Trophoblast cell (in vitro differentiated cells and primary cell): ENCODE measurements around the gene PADI4.
A peak's percentile ranks its signal among the peaks of the same experiment; 100 is the strongest.

Experiments used
- DNase-seq, 2 donors: peaks; one replicate each; pipeline ENCODE4 v3.0.0-alpha.2; 2016
- H2AFZ ChIP-seq: 2 replicates; pipeline ENCODE4 v1.6.1; 2013; ENCODE audit warnings: low read length, moderate library complexity, mild to moderate bottlenecking; ENCODE audit not compliant: insufficient read depth, poor library complexity
- H2AK5ac ChIP-seq: 2 replicates; pipeline ENCODE4 v1.6.1; 2013; ENCODE audit warnings: mild to moderate bottlenecking, low read length
- H2BK120ac ChIP-seq: 2 replicates; pipeline ENCODE4 v1.6.1; 2013; ENCODE audit warnings: low read length, mild to moderate bottlenecking, moderate library complexity; ENCODE audit not compliant: insufficient read depth, poor library complexity
- H2BK12ac ChIP-seq: 2 replicates; pipeline ENCODE4 v1.6.1; 2013; ENCODE audit warnings: mild to moderate bottlenecking, low read length, moderate library complexity
- H2BK5ac ChIP-seq: 2 replicates; pipeline ENCODE4 v1.6.1; 2013; ENCODE audit warnings: low read length, low read depth, moderate library complexity, mild to moderate bottlenecking; ENCODE audit not compliant: poor library complexity
- H3K14ac ChIP-seq: 2 replicates; pipeline ENCODE4 v1.6.1; 2013; ENCODE audit warnings: mild to moderate bottlenecking, low read length
- H3K18ac ChIP-seq: 2 replicates; pipeline ENCODE4 v1.6.1; 2013; ENCODE audit warnings: mild to moderate bottlenecking, low read length
- H3K23ac ChIP-seq: 2 replicates; pipeline ENCODE4 v1.6.1; 2013; ENCODE audit warnings: low read length
- H3K27ac ChIP-seq: 2 replicates; pipeline ENCODE4 v1.5.1; 2013; ENCODE audit warnings: low read depth, mild to moderate bottlenecking, inconsistent platforms, low read length, moderate library complexity
- H3K27me3 ChIP-seq: 2 replicates; pipeline ENCODE4 v1.6.1; 2013; ENCODE audit warnings: inconsistent platforms, mild to moderate bottlenecking, low read length, moderate library complexity; ENCODE audit not compliant: insufficient read depth
- H3K36me3 ChIP-seq, 2 experiments: 1 replicate in 1 of 2; 2 replicates in 1 of 2; pipeline ENCODE4 v1.6.1; 2013; ENCODE audit warnings: low read length in 2 of 2, mild to moderate bottlenecking in 2 of 2, moderate library complexity in 1 of 2; ENCODE audit not compliant: insufficient read depth in 2 of 2, control insufficient read depth in 1 of 2
- H3K4ac ChIP-seq: 2 replicates; pipeline ENCODE4 v1.6.1; 2013; ENCODE audit warnings: low read depth, mild to moderate bottlenecking, low read length, moderate library complexity
- H3K4me1 ChIP-seq, 2 experiments: 1 replicate in 1 of 2; 2 replicates in 1 of 2; pipeline ENCODE4 v1.6.1; 2013; ENCODE audit warnings: low read length in 2 of 2, mild to moderate bottlenecking in 2 of 2, moderate library complexity in 1 of 2; ENCODE audit not compliant: insufficient read depth in 2 of 2, control insufficient read depth in 1 of 2
- H3K4me2 ChIP-seq: 2 replicates; pipeline ENCODE4 v1.6.1; 2013; ENCODE audit warnings: inconsistent platforms, mild to moderate bottlenecking, low read length, moderate library complexity
- H3K4me3 ChIP-seq: 2 replicates; pipeline ENCODE4 v1.5.1; 2013; ENCODE audit warnings: mild to moderate bottlenecking, low read depth, low read length, inconsistent platforms
- H3K79me1 ChIP-seq: one replicate; pipeline ENCODE4 v1.6.1; 2013; ENCODE audit warnings: low read length
- H3K79me2 ChIP-seq: 2 replicates; pipeline ENCODE4 v1.6.1; 2013; ENCODE audit warnings: low read length, mild to moderate bottlenecking; ENCODE audit not compliant: control insufficient read depth, insufficient read depth, poor library complexity
- H3K9ac ChIP-seq: 2 replicates; pipeline ENCODE4 v1.6.1; 2013; ENCODE audit warnings: mild to moderate bottlenecking, low read length
- H3K9me3 ChIP-seq: 2 replicates; pipeline ENCODE4 v1.6.1; 2013; ENCODE audit warnings: low read depth, mild to moderate bottlenecking, control low read depth, inconsistent platforms, low read length; ENCODE audit not compliant: insufficient read depth
- H4K12ac ChIP-seq: 2 replicates; pipeline ENCODE4 v1.6.1; 2013; ENCODE audit warnings: low read depth, mild to moderate bottlenecking, low read length, moderate library complexity
- H4K8ac ChIP-seq: 2 replicates; pipeline ENCODE4 v1.6.1; 2013; ENCODE audit warnings: low read depth, mild to moderate bottlenecking, low read length, moderate library complexity
- H4K91ac ChIP-seq: one replicate; pipeline ENCODE4 v1.6.1; 2013; ENCODE audit warnings: low read depth, mild to moderate bottlenecking, low read length, moderate library complexity
- WGBS: extraction: QIAGEN DNeasy Blood & Tissue Kit; methylation state at CpG from one replicate; pipeline ENCODE4 v1.1.7; 2013; ENCODE audit warnings: missing lambda C conversion rate; ENCODE audit not compliant: insufficient read length, insufficient coverage; ENCODE audit errors: extremely low coverage; 5-methylcytosine and 5-hydroxymethylcytosine counted together

PADI4 gene

DNA sequence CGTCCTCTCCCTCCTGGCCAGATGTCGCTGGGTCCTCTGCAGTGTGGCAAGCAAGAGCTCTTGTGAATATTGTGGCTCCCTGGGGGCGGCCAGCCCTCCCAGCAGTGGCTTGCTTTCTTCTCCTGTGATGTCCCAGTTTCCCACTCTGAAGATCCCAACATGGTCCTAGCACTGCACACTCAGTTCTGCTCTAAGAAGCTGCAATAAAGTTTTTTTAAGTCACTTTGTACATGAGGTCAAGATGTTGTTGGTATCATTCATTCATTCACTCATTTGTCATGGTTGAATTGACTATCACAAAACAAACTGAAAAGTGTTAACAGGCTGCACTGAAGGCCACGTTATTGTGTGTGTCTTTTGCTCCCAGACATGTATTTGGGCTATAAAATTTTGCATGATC lies 55.8 kb downstream of the PADI4 start:
- Histone ChIP-seq H3K18ac (no peak overlapping the region), H2BK120ac (no peak overlapping the region), H2BK5ac (no peak overlapping the region), H3K4me1 (no peaks in the 10 kb centered on the region), H4K12ac (no peak overlapping the region), H2AFZ (no peak overlapping the region), H3K27me3 (no peaks in the 10 kb centered on the region), H3K79me2 (no peaks in the 10 kb centered on the region), H2AK5ac (no peak overlapping the region), H3K4ac (no peak overlapping the region), H3K14ac (no peak overlapping the region), H3K4me2 (no peak overlapping the region), H4K8ac (no peak overlapping the region), H2BK12ac (no peak overlapping the region), H3K79me1 (no peaks in the 10 kb centered on the region), H3K27ac (no peak overlapping the region), H3K36me3 (no peaks in the 10 kb centered on the region), H3K23ac (no peak overlapping the region), H3K9me3 (no peaks in the 10 kb centered on the region), H3K4me3 (peak overlapping the region; percentile 57), H3K9ac (no peak overlapping the region), H4K91ac (no peak overlapping the region)
- no CpG with 5 or more reads among the region's 4 CpGs for WGBS
- no peak for DNase-seq

DNA sequence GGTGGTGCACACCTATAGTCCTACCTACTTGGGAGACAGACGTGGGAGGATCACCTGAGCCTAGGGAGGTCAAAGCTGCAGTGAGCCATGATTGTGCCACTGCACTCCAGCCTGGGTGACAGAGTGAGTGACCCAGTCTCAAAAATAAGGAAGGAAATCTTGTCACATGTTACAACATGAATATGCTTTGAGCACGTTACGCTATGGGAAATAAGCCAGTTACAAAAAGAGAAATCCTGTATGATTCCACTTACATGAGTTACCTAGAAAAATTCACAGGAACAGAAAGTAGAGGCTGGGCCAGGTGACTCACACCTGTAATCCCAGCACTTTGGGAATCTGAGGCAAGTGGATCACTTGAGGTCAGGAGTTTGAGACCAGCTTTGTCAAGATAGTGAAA lies 57.3 kb downstream of the PADI4 start:
- Histone ChIP-seq H3K23ac (no peak overlapping the region), H2BK12ac (no peak overlapping the region), H3K79me1 (no peaks in the 10 kb centered on the region), H3K9ac (no peak overlapping the region), H3K9me3 (no peaks in the 10 kb centered on the region), H3K27ac (no peak overlapping the region), H3K27me3 (no peaks in the 10 kb centered on the region), H3K18ac (no peak overlapping the region), H3K4me2 (no peak overlapping the region), H3K79me2 (no peaks in the 10 kb centered on the region), H4K12ac (no peak overlapping the region), H3K4me3 (no peak overlapping the region), H3K4me1 (peaks cover 3% of the 10 kb centered on the region in 2 experiments), H2AK5ac (no peak overlapping the region), H3K14ac (no peak overlapping the region), H3K36me3 (no peaks in the 10 kb centered on the region), H4K91ac (no peak overlapping the region), H2BK120ac (no peak overlapping the region), H2BK5ac (no peak overlapping the region), H4K8ac (no peak overlapping the region), H2AFZ (no peak overlapping the region), H3K4ac (no peak overlapping the region)
- WGBS, result no CpG with 5 or more reads among the region's 3 CpGs
- peak in 1 of 2 donors; percentile 8 for DNase-seq

DNA sequence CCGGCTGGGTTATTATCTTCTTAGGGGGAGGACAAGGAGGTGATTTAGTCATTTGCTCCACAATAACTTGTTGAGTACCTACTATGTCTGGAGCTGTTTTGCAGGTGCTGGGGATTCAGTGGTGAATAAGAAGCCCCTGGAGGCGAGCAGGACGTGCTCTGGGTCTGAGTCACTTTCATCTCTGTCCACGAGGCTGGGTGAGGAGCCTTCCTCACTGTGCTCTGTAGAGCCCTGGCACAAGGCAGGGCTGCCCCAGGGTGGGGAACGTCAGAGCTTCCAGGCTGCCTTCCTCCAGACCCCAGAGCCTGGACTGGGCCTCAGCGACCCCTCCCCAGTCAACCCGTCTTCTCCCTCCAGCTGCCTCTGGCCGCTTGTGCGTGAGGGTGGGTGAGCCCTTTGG lies 61.5 kb downstream of the PADI4 start:
- Histone ChIP-seq H2BK120ac (no peak overlapping the region), H4K91ac (no peak overlapping the region), H4K12ac (no peak overlapping the region), H3K27ac (no peak overlapping the region), H3K27me3 (no peaks in the 10 kb centered on the region), H3K9ac (no peak overlapping the region), H3K23ac (no peak overlapping the region), H3K4ac (no peak overlapping the region), H2AFZ (no peak overlapping the region), H2AK5ac (no peak overlapping the region), H2BK12ac (no peak overlapping the region), H3K4me3 (no peak overlapping the region), H3K36me3 (no peaks in the 10 kb centered on the region), H3K9me3 (no peaks in the 10 kb centered on the region), H3K79me2 (no peaks in the 10 kb centered on the region), H3K18ac (no peak overlapping the region), H3K79me1 (no peaks in the 10 kb centered on the region), H2BK5ac (no peak overlapping the region), H3K4me2 (no peak overlapping the region), H4K8ac (no peak overlapping the region), H3K14ac (no peak overlapping the region), H3K4me1 (peaks cover 3% of the 10 kb centered on the region in 2 experiments)
- DNase-seq, result no peak
- no CpG with 5 or more reads among the region's 9 CpGs for WGBS

DNA sequence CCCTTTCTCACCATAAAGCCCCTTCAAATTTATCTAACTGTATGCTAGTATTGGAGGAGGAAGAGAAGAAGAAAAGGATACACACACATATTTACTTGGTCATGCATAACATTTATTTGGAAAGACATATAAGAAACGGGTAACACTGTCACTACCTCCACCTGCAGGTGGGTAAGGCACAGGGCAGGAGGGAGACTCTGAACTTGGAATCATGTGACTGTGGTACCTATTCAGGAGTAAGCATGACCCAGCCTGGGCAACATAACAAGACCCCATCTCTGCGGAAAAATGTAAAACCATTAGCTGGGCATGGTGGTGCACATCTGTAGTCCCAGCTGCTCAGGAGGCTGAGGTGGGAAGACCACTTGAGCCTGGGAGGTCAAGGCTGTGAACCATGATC lies 62.6 kb downstream of the PADI4 start:
- H4K8ac ChIP-seq, result no peak overlapping the region
- H3K27ac ChIP-seq, result no peak overlapping the region
- H4K12ac ChIP-seq, result no peak overlapping the region
- H3K9me3 ChIP-seq, result peaks cover 3% of the 10 kb centered on the region
- H3K79me2 ChIP-seq, result no peaks in the 10 kb centered on the region
- no peaks in the 10 kb centered on the region for H3K27me3 ChIP-seq
- WGBS, result no CpG with 5 or more reads among the region's 2 CpGs
- H2AFZ ChIP-seq, result no peak overlapping the region
- H3K4me1 ChIP-seq, result peaks cover 3% of the 10 kb centered on the region in 2 experiments
- no peak overlapping the region for H3K14ac ChIP-seq
- H3K23ac ChIP-seq, result no peak overlapping the region
- H3K9ac ChIP-seq, result no peak overlapping the region
- H2BK120ac ChIP-seq, result no peak overlapping the region
- H3K4me3 ChIP-seq, result no peak overlapping the region
- H2BK5ac ChIP-seq, result no peak overlapping the region
- no peak overlapping the region for H2AK5ac ChIP-seq
- no peak overlapping the region for H4K91ac ChIP-seq
- no peak overlapping the region for H3K4me2 ChIP-seq
- DNase-seq, result peak in 1 of 2 donors; percentile 32
- no peaks in the 10 kb centered on the region for H3K79me1 ChIP-seq
- no peak overlapping the region for H3K18ac ChIP-seq
- H2BK12ac ChIP-seq, result no peak overlapping the region
- no peaks in the 10 kb centered on the region for H3K36me3 ChIP-seq
- no peak overlapping the region for H3K4ac ChIP-seq
